ENCODE results near the gene HOXA2. TPM values are rescaled to one million over a fixed set of nuclear protein-coding genes. Genes with fewer than 3 reads are reported as not detected.

The HOXA2 gene
- total RNA-seq, 4 donors from 2014 or later, result 3.1 to 7.0 (median 5.0) TPM

DNA sequence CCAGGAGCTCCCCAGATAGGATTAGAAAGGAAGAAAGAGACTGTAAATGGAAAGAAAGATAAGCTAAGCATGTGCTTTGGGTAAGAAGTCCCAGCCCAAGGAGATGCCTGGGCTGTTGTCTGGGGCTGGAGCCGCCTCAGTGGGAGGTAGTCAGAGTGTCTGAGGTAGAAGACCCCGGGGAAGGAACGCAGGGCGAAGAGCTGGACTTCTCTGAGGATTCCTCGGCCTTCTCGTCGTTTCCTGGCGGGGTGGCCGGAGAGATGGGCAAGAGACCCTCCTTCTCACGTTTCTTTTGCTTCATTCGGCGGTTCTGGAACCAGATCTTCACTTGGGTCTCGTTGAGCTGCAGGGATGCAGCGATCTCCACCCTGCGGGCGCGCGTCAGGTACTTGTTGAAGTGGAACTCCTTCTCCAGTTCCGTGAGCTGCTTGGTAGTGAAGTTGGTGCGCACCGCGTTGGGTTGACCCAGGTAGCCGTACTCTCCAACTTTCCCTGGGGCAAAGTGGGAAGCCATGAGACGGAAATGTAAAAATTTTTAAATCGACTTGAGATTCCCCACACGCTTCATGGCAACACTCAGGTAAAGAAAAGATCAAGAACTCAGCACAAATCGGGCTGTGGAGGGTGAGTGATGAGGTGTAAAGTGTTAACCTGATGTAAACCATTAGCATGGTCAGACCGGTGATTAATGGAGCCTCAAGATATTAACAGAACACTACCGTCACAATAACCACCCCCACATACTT, 8.0 kb downstream of the HOXA2 start:
- peaks cover 0 to 29% (median 0%) of the 10 kb centered on the region in 3 donors for H3K4me1 ChIP-seq
- H3K4me3 ChIP-seq, result no peak overlapping the region
- no peaks in the 10 kb centered on the region for H3K36me3 ChIP-seq
- TF ChIP-seq, protein P1, sequence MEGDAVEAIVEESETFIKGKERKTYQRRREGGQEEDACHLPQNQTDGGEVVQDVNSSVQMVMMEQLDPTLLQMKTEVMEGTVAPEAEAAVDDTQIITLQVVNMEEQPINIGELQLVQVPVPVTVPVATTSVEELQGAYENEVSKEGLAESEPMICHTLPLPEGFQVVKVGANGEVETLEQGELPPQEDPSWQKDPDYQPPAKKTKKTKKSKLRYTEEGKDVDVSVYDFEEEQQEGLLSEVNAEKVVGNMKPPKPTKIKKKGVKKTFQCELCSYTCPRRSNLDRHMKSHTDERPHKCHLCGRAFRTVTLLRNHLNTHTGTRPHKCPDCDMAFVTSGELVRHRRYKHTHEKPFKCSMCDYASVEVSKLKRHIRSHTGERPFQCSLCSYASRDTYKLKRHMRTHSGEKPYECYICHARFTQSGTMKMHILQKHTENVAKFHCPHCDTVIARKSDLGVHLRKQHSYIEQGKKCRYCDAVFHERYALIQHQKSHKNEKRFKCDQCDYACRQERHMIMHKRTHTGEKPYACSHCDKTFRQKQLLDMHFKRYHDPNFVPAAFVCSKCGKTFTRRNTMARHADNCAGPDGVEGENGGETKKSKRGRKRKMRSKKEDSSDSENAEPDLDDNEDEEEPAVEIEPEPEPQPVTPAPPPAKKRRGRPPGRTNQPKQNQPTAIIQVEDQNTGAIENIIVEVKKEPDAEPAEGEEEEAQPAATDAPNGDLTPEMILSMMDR (IDR thresholded peaks at IDR 0.05), result no peak
- TF ChIP-seq EP300 (IDR thresholded peaks at IDR 0.05) (no peak), POLR2A (IDR thresholded peaks at IDR 0.05) (no peak), POLR2AphosphoS5 (IDR thresholded peaks at IDR 0.05) (no peak)
- no peak for ATAC-seq
- H3K9me3 ChIP-seq, result no peaks in the 10 kb centered on the region
- WGBS, 2 donors (ENCODE audit: low coverage in 1 of 2), result 71 to 87% methylated on average over 12 to 22 of the region's 29 CpGs
- H3K27ac ChIP-seq, result peak overlapping the region in 3 of 4 donors; percentile 93 to 99 (median 98)
- H3K27me3 ChIP-seq, result no peaks in the 10 kb centered on the region

DNA sequence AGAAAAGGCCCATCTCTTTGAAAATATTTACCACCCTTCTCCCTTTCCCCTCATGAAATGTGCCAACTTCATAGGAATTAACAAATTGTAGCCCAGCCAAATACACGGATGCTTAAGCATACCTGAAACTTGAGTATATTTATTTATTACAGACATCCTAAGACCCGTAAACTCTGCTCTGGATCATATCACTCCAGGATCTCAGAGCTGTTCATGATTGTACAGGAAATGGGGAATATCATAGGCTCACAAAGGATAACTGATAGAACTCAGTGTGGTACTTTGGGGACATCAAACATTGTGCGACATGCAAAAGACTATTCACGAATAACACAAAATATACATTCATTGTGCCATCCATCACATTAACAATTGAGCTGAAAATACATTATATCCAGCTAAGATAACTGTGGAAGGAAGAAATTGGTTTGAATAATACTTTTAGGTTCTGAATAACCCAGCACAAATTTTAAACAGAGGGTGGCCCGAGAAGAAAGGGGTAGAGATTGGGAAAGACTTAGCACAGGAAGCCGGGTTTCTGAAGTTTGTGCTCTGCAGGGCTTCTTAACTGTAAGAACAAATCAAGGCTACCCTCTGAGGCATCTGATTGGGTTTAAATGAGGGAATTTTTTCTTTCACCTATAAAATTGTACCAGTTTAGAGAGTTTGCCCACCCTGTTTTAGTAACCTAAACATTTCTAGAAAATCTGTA, 9.1 kb downstream of the HOXA2 start:
- WGBS, 2 donors (ENCODE audit: low coverage in 1 of 2), result 69 to 78% methylated on average over 6 of the region's 6 CpGs
- TF ChIP-seq EP300 (IDR thresholded peaks at IDR 0.05) (no peak), POLR2AphosphoS5 (IDR thresholded peaks at IDR 0.05) (no peak), POLR2A (IDR thresholded peaks at IDR 0.05) (no peak)
- TF ChIP-seq, protein P1 (IDR thresholded peaks at IDR 0.05), result no peak
- peak overlapping the region in 1 of 4 donors; percentile 99 for H3K27ac ChIP-seq

DNA sequence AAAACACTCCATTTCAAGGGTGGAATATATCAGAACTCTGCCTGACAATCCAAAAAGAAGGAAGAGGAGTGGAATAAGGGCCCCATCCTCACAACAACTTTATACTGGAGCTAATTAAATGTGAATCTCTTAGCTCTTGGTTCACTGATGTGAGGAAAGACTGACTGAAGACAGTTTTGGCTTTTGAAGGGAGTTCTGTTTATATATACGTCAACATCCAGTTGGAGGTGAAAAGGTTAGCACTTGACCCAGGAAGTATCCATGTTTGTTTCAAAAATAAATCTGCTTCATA, 9.7 kb downstream of the HOXA2 start:
- Histone ChIP-seq H3K4me3 (no peak overlapping the region), H3K9me3 (no peaks in the 10 kb centered on the region), H3K27ac (no peak overlapping the region), H3K36me3 (no peaks in the 10 kb centered on the region), H3K27me3 (peaks cover 14% of the 10 kb centered on the region), H3K4me1 (peaks cover 0 to 23% (median 0%) of the 10 kb centered on the region in 3 donors)
- no peak for ATAC-seq
- TF ChIP-seq EP300 (IDR thresholded peaks at IDR 0.05) (no peak), POLR2A (IDR thresholded peaks at IDR 0.05) (no peak)
- WGBS, 2 donors (ENCODE audit: low coverage in 1 of 2), result 33 to 62% methylated on average over 1 of the region's 1 CpG

More for the DNA sequence above, 9.1 kb downstream of the HOXA2 start:
- no peaks in the 10 kb centered on the region for H3K9me3 ChIP-seq
- H3K4me3 ChIP-seq, result no peak overlapping the region
- ATAC-seq, result no peak
- no peaks in the 10 kb centered on the region for H3K36me3 ChIP-seq
- H3K27me3 ChIP-seq, result peaks cover 9% of the 10 kb centered on the region
- peaks cover 0 to 23% (median 0%) of the 10 kb centered on the region in 3 donors for H3K4me1 ChIP-seq

DNA sequence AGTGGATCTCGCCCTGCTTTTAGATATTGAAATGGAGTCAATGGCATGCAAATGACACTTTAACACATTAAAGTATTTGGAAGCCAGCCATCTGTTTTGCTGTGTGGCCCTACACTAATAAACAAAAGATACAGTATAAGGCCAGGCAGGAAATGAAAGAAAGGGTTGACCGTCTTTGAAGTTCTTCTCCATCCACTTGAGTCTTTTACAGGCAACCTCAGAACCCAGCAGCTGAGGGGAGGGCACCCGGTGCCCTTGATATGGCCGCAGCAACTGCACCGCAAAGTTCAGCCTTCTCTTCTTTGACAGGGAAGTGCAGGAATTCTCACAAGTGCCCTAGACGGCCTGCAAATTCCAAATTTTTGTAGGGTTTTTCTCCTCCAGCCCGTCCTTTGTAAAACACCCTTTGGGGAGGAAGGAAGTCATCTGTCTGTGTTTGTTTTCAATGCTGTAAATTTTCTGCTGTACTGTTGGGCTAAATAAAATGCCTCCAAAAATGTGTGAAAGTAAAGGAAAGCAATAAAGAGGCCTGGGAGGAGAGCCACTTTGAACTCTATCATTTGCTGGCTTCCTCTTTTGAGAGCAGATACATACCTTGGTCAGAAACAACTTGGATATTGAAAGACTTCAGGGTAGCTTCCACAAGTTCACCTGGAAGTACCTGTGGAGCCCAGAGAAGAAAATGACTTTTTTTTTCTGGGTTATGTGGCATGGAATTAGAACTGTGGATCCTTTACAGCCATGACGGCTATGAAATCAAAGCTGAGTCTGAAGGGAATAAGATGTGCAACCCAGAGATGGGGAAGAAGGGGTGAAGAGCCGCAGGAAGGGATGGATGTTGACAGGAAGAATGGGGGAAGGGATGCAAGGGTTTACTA, 10.3 kb downstream of the HOXA2 start:
- no peak for ATAC-seq
- WGBS, 2 donors (ENCODE audit: low coverage in 1 of 2), result 77 to 96% methylated on average over 4 to 7 of the region's 9 CpGs
- no peak overlapping the region for H3K27ac ChIP-seq
- no peak for TF ChIP-seq POLR2A (IDR thresholded peaks at IDR 0.05)
- no peak for TF ChIP-seq POLR2AphosphoS5 (IDR thresholded peaks at IDR 0.05)
- no peak for TF ChIP-seq EP300 (IDR thresholded peaks at IDR 0.05)
- TF ChIP-seq, protein P1 (IDR thresholded peaks at IDR 0.05), result no peak
- H3K9me3 ChIP-seq, result no peaks in the 10 kb centered on the region
- peaks cover 0 to 19% (median 0%) of the 10 kb centered on the region in 3 donors for H3K4me1 ChIP-seq
- H3K4me3 ChIP-seq, result no peak overlapping the region
- peaks cover 20% of the 10 kb centered on the region for H3K27me3 ChIP-seq
- H3K36me3 ChIP-seq, result no peaks in the 10 kb centered on the region

DNA sequence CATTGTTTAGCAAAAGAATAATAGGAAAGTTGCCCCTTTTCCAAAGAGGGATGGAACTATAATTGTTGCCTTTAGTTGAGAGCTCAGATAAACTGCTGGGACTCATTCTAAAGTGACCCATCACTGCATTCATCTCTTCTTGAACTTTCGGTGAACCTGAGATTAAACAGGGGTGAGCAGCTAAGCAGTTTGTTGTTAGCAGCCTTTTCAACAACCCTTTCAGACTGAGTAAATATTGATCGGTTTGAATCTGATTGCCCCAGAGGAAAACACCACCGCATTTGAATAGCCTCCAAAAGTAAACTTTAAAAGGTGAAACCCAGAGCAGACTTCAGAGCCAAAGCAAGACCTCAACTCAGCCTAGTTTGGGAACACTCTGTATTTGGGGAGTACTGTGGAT, 11.4 kb downstream of the HOXA2 start:
- no peak overlapping the region for H3K27ac ChIP-seq
- no peaks in the 10 kb centered on the region for H3K36me3 ChIP-seq
- peaks cover 24% of the 10 kb centered on the region for H3K27me3 ChIP-seq
- H3K9me3 ChIP-seq, result no peaks in the 10 kb centered on the region
- ATAC-seq, result no peak
- 41 to 67% methylated on average over 1 to 3 of the region's 3 CpGs for WGBS, 2 donors (ENCODE audit: low coverage in 1 of 2)
- H3K4me3 ChIP-seq, result no peak overlapping the region
- TF ChIP-seq POLR2A (IDR thresholded peaks at IDR 0.05), result no peak
- no peak for TF ChIP-seq EP300 (IDR thresholded peaks at IDR 0.05)
- no peak for TF ChIP-seq POLR2AphosphoS5 (IDR thresholded peaks at IDR 0.05)
- TF ChIP-seq, protein P1 (IDR thresholded peaks at IDR 0.05), result no peak
- peaks cover 0 to 18% (median 0%) of the 10 kb centered on the region in 3 donors for H3K4me1 ChIP-seq
